CD4-positive, alpha-beta T cell treated with Interleukin-17A for 1 hour (primary cell): ENCODE measurements around the gene CEACAM19.
"Not testable (repeated sequence)": the region's sequence is repeated elsewhere in the genome, so short reads cannot be mapped to it uniquely, and the experiment has no call there.

Experiments
- DNase-seq: peaks from one replicate; pipeline ENCODE4 v3.0.0-alpha.2; 2020

Gene CEACAM19, protein sequence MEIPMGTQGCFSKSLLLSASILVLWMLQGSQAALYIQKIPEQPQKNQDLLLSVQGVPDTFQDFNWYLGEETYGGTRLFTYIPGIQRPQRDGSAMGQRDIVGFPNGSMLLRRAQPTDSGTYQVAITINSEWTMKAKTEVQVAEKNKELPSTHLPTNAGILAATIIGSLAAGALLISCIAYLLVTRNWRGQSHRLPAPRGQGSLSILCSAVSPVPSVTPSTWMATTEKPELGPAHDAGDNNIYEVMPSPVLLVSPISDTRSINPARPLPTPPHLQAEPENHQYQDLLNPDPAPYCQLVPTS

DNA sequence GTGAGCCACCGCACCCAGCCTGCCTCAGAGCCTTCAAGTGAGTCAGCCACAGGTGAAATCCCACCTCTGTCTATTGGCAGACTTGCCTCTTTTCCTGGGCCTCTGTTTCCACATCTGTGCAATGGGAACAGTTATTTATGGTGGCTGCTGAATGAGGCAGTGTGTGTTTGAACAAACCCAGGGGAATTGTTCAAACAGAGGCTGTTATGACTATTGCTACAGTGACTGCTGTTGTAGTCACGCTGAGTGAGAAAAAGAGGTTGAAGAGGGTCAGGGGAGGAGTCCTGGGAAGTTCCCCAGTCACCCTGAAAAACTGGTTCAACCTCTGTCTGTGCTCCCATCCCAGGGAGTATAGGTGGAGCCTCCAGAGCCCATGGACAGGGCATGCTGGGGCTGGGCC lies at the start of gene CEACAM19:
Gene CEACAM19 (plus strand): TSS at position 83 of the 400 bp plus-strand sequence. CDS start 450 bp downstream, outside the sequence.
- DNase-seq: no peak

DNA sequence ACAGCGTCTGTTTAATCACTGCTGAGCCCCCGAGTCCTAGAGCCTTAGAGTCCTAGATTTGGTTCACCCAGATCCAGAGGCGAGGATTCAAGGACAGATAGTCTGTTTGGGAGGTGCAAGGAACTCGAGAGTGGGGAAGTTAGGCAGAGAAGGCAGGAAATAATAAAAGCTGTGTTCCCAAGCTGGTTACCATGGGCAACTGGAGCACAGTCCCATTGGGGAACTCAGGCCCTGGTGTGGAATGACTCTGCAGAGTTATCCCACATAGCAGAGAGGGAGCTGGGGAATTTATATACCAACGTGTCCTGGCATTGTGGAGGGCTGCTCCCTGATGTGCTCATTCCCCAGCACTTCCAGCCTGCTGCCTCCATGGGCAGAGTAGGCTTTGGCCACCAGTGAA lies 48.2 kb upstream of the CEACAM19 start:
- no peak for DNase-seq

DNA sequence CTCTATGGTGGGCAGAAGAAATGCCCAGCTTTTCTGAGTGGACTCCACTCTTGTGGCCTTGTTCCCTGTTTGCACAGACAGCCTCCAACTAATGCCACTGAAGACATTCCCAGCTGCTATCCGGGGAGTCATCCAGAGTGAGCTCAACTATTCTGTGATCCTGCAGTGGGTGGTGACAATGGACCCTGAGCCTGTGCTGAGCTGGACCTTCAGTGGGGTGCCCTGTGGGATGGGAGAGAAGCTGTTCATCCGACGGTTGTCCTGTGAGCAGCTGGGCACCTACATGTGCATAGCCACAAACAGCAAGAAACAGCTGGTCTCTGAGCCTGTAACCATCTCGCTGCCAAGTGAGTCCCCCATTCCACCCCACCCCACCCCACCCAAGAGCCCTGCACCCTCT lies 47.7 kb upstream of the CEACAM19 start:
- DNase-seq: no peak

- no peak for DNase-seq
These were observed 46.4 kb upstream of the CEACAM19 start for GRCh38 chr19:44624840-44625354.

DNA sequence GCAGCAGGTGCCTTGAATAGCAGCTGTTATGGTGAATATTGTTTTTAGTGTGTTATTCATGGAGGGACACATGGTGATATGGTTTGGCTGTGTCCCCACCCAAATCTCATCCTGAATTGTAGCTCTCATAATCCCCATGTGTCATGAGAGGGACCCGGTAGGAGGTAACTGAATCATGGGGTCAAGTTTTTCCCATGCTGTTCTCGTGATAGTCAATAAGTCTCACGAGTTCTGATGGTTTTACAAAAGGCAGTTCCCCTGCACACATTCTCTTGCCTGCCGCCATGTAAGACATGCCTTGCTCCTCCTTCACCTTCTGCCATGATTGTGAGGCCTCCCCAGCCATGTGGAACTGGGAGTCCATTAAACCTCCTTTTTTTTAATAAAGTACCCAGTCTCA lies 45.6 kb upstream of the CEACAM19 start:
- DNase-seq: not testable (repeated sequence)

- no peak for DNase-seq
These were observed 45.1 kb upstream of the CEACAM19 start for GRCh38 chr19:44626048-44626624.

GRCh38 chr19:44627631-44628030 lies 43.7 kb upstream of the CEACAM19 start:
- no peak for DNase-seq

DNA sequence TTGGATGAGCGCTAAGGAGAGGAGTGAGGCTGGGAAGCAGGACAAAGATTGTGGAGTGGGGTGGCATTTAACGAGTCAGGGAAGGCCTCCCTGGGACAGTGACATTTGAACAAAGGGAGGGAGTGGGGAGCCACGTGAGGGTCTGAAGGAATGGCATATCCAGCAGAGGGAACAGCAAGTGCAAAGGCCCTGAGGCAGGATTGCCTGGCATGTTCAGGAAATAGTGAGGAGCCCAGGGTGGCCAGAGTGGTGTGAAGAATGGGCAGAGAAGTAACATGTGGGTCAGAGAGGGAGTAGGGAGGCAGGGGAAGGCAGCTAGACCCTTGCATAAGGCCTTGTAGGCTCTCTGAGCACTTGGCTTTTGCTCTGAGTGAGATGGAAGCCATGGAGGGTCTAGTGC lies 42.5 kb upstream of the CEACAM19 start:
- DNase-seq: no peak

DNA sequence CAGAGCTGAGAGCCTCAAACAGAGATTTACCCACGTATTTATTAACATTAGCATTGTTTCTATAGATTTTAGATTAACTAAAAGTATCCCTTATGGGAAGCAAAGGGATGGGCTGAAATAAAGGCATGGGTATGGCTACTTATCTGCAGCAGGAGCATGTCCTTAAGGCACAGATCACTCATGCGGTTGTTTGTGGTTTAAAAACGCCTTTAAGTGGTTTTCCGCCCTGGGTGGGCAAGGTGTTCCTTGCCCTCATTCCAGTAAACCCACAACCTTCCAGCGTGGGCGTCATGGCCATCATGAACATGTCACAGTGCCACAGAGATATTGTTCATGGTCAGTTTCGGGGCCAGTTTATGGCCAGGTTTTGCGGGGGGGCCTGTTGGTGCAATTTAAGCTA lies 39.7 kb upstream of the CEACAM19 start:
- not testable (repeated sequence) for DNase-seq

DNA sequence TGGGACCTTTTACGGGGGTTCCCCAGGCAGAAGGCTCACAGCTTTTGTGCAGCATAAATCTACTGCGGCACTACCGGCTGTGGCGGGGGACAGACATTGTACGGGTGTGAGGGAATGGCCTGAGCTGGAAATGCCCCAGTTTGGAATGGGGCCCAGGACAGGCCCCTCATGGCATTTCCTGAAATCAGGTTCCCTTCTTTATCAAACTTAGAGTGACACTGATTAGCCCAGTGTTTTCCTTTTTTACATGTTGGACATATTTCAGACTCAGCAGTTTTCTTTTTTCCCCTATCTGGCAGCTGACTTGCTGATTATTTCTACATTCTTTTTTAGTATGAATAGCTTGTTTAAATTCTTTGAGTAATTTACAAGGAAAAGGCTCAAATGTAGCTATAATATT lies 37.2 kb upstream of the CEACAM19 start:
- DNase-seq: not testable (repeated sequence)

DNA sequence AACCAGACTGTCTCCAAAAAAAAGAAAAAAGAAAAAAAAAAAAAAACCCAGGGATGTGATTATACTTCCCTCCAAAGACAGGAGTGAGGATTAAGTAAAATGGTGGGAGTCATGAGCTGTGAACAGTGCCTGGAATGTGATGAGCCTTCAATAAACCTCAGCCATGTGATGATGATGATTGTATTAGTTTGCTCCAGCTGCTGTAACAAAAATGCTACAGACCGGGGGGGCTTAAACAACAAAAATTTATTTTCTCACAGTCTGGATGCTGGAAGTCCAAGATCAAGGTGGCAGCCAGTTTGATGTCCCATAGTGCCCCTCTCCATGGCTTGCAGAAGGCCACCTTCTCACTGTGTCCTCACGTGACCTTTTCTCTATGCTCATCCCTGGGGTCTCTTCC lies 36.5 kb upstream of the CEACAM19 start:
- no peak for DNase-seq

DNA sequence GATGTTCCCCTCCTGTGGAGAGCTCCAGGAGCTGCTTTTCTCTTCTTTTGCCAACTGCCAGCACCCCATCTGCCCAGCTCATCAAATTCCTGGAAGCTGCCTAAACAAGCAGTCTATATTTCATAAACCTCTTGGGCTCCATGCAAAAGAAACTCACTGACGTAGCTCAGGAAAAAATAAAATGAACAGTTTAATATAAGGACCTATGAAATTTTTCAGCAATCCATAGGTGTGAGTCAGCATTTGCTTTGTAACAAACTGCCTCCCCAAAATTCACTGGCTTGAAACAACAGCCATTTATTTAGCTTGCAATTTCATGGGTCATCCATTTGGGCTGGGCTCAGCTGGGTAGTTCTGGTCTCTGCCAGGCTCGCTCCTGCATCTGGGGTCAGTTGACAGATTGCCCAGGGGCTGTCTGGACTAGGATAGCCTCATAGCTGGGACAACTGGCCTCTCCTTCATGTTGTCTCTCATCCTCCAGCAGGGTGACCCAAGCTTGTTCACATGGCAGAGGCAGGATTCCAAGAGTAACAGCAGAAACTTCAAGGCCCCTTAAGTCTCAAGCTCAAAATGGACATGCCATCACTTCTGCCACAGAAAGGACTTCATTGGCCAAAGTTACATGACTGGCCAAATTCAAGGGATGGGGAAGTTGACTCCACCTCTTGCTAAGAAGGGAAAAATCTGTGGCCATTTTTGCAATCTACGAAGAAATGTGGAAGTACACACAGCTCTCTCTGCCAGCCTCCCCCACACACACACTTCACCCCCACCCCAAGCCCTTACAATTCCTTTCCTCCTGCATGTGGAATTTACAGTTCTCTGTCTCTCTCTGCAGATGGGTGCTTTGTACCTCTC lies 35.5 kb upstream of the CEACAM19 start:
- no peak for DNase-seq

DNA sequence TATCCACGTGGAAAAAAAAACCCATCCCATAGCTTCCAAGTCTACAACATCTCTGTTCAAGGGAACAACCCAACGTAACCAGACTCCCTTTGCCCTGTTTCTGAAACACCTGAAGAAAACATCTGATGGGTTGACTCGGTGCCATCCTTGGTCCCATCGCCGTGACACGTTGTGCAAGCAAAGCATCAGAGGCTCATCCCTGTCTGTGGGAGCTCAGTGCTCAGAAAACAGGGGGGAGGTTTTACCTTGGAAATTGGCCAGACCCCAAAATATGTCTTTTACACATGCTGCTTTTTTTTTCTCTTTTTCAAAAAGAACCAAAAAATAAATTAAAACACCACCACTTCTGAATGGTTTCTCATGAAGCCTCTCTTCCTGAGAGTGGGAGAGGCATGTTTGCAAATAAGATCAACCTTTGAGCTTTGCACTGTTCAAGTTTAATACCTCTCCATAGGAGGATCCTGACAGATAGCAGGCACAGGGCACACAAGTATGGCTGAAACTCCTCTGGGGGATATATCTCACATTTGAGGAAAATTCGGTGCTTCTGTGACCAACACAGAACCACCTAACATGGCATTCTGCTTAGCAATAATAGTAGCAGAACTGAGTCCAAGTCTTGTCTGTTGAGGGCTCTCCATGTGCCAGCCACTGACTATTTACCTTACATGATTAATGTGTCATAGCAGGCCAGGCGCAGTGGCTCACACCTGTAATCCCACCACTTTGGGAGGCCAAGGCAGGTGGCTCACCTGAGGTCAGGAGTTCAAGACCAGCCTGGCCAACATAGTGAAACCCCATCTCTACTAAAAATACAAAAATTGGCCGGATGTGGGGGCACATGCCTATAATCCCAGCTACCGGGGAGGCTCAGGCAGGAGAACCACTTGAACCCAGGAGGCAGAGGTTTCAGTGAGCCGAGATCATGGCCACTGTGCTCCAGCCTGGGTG lies 34.6 kb upstream of the CEACAM19 start:
- no peak for DNase-seq

DNA sequence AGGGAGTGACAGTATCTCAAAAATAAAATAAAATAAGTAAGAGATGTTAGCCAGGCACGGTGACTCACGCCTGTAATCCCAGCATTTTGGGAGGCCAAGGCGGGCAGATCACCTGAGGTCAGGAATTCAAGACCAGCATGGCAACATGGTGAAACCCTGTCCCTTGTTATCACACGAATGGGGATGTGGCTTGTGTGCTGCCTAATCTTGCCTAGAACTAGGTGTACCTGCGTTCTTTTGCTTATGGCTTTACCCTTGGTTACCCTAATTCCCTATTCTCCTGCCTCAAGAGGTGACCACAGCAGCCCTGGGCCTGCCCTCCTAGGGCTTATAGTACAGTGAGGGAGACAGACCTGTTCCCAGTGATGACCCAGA lies 33.9 kb upstream of the CEACAM19 start:
- no peak for DNase-seq

- no peak for DNase-seq
These were observed 30.8 kb upstream of the CEACAM19 start for GRCh38 chr19:44640518-44640917.

- DNase-seq: no peak
These were observed 29.6 kb upstream of the CEACAM19 start for GRCh38 chr19:44641501-44642265.

GRCh38 chr19:44642377-44642776 lies 28.9 kb upstream of the CEACAM19 start:
- DNase-seq: no peak

DNA sequence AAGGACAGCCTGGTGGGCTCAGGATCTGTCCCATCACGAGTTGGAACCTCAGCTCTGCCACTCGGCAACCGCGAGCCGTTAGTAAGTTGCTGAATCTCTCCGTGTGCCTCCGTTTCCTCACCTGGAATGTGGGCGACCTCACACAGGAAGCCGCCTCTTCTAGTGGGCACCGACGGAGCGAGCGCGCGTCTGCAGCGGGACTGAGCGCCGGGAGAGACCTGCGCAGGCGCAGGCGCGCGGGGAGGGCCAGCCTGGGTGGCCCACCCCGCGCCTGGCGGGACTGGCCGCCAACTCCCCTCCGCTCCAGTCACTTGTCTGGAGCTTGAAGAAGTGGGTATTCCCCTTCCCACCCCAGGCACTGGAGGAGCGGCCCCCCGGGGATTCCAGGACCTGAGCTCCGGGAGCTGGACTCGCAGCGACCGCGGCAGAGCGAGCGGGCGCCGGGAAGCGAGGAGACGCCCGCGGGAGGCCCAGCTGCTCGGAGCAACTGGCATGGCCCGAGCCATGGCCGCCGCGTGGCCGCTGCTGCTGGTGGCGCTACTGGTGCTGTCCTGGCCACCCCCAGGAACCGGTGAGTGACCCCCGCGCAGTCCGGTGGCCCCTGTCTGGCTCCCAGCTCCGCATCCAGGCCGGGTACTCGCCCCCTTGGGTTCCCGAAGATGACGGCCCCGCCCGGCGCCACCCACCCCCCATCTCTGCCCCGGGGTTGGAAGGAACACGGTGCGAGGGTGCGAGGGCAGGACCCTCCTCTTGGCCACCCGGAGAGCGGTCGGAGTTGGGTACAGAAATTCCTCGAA lies 27.5 kb upstream of the CEACAM19 start, which contains the start of gene PVR:
Gene PVR (plus strand): TSS at position 306 of the 797 bp plus-strand sequence. CDS start 187 bp downstream, at position 493.
- peak; percentile 4 for DNase-seq

DNA sequence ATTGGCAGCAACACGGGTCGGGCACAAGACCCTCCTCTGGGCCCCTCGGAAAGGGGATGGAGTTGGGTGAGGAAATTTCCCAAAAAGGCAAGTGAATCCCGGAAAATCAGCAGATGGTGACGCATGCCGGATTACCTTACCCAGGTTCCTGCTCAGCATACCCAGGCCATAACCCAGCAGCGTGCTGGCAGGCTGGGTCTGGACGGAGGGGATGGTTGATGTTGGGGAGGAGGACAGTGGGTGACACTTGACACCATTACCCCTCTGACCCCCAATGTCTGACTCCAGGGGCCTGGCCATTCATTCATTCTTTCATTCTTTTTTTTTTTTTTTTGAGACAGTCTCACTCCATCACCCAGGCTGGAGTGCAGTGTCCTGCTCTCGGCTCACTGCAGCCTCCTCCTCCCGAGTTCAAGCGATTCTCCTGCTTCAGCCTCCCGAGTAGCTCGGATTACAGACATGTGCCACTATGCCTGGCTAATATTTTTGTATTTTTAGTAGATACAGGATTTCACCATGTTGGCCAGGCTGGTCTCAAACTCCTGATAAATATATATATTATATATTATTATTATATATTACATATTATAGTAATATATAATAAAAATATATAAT lies 26.8 kb upstream of the CEACAM19 start:
- DNase-seq: no peak

GRCh38 chr19:44645407-44646048 lies 25.8 kb upstream of the CEACAM19 start:
- DNase-seq: no peak
